Esophagus muscularis mucosa (tissue), 3 donors: ENCODE results near the gene SMG6.

ENCODE experiments used
- CTCF ChIP-seq, 3 experiments: fragments of 200-600 bp in 2 of 3; fragments of 450-650 bp in 1 of 3; sonication (generic) in 2 of 3; IDR thresholded peaks; one replicate each; pipeline ENCODE4 v1.5.1; 2017 to 2019; ENCODE audit warnings: antibody characterized with exemption in 3 of 3, mild to moderate bottlenecking in 2 of 3, moderate library complexity in 1 of 3
- POLR2A ChIP-seq: fragments of 450-650 bp; IDR thresholded peaks from one replicate; pipeline ENCODE4 v1.6.1; 2017; ENCODE audit warnings: antibody characterized with exemption, moderate library complexity, mild to moderate bottlenecking, low read depth

DNA sequence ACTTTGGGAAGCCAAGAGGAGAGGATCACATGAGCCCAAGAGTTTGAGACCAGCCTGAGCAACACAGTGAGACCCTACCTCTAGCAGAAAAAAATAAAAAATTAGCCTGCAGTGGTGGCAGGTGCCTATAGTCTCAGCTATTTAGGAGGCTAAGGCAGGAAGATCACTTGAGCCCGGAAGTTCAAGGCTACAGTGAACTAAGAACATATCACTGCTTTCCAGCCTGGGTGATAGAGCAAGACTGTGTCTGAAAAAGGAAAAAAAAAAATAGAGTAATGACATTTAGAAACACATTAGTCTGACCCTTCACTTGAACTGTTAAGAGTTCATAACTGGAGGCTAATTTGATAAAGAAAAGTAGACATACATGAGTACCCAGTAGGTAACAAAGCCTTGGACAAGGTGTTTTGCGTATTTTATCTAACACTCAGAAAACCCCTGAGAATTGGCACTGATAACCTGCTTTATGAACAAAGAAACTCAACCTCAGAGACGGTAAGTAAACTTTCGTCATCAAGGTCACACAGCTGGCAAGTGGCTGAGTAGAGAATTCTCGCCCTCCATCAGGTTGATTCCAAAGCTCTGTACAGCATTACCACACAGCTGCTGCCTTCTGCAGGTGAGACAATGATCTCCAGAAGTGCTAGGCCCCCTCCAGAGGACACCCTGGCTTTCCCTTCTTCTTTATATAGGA, 101.1 kb downstream of the SMG6 start:
- TF ChIP-seq CTCF (IDR thresholded peaks at IDR 0.05) (no peak), POLR2A (no peak)
